GM18498 (cell line): Measurements from ENCODE around the gene ECPAS.
"Not testable (repeated sequence)": the region's sequence is repeated elsewhere in the genome, so short reads cannot be mapped to it uniquely, and the experiment has no call there.

Source experiments
- ATAC-seq: cut with Tn5 transposase; IDR thresholded peaks from one replicate; pipeline ENCODE4 v1.9.1; 2021; ENCODE audit warnings: mild to moderate bottlenecking, moderate library complexity; ENCODE audit not compliant: unreplicated experiment

The ECPAS gene

GRCh38 chr9:111413996-111414395 lies 70.2 kb downstream of the ECPAS start:
- ATAC-seq = no peak

- ATAC-seq = no peak
Measured at GRCh38 chr9:111412280-111412679, 71.9 kb downstream of the ECPAS start.

GRCh38 chr9:111411266-111411665 lies 72.9 kb downstream of the ECPAS start:
- ATAC-seq = no peak

GRCh38 chr9:111407813-111408212 lies 76.4 kb downstream of the ECPAS start:
- ATAC-seq = no peak

- ATAC-seq = no peak
Measured at GRCh38 chr9:111405701-111406100, 78.5 kb downstream of the ECPAS start.

GRCh38 chr9:111401486-111401885 lies 82.7 kb downstream of the ECPAS start:
- ATAC-seq = not testable (repeated sequence)

- no peak for ATAC-seq
Measured at GRCh38 chr9:111400564-111400898, 83.7 kb downstream of the ECPAS start.

- no peak for ATAC-seq
Measured at GRCh38 chr9:111399772-111400563, 84.2 kb downstream of the ECPAS start.

- ATAC-seq = no peak
Measured at GRCh38 chr9:111399211-111399739, 84.9 kb downstream of the ECPAS start.

GRCh38 chr9:111393971-111394370 lies 90.2 kb downstream of the ECPAS start:
- ATAC-seq = no peak

GRCh38 chr9:111389406-111389805 lies 94.8 kb downstream of the ECPAS start:
- ATAC-seq = no peak

GRCh38 chr9:111386386-111386785 lies 97.8 kb downstream of the ECPAS start:
- no peak for ATAC-seq

- no peak for ATAC-seq
Measured at GRCh38 chr9:111381006-111381405, 103.2 kb downstream of the ECPAS start.

GRCh38 chr9:111375817-111376564 lies 108.2 kb downstream of the ECPAS start:
- ATAC-seq = no peak

GRCh38 chr9:111375062-111375461 lies 109.1 kb downstream of the ECPAS start:
- ATAC-seq = no peak

- ATAC-seq = no peak
Measured at GRCh38 chr9:111372297-111372696, 111.9 kb downstream of the ECPAS start.

- ATAC-seq = no peak
Measured at GRCh38 chr9:111366978-111367377, 117.2 kb downstream of the ECPAS start.

- no peak for ATAC-seq
Measured at GRCh38 chr9:111362526-111362925, 121.7 kb downstream of the ECPAS start.

GRCh38 chr9:111360881-111361280 lies 123.3 kb downstream of the ECPAS start:
- no peak for ATAC-seq

GRCh38 chr9:111356481-111357244 lies 127.5 kb downstream of the ECPAS start:
- no peak for ATAC-seq

- ATAC-seq = no peak
Measured at GRCh38 chr9:111352545-111352944, 131.6 kb downstream of the ECPAS start.
